Germinal center (tissue), 1 donor: ENCODE measurements around the gene TIMD4.
A peak's percentile ranks its signal among the peaks of the same experiment; 100 is the strongest.
"Not testable (repeated sequence)": the region's sequence is repeated elsewhere in the genome, so short reads cannot be mapped to it uniquely, and the experiment has no call there.

Experiments used
- DNase-seq: peaks from one replicate; pipeline ENCODE4 v3.0.0; 2012; ENCODE audit warnings: mixed read lengths, low spot score

Gene TIMD4

GRCh38 chr5:156963125-156963524 lies at the start of gene TIMD4:
TSS of gene TIMD4 (minus strand) at chr5:156963226. CDS start at chr5:156963198, 28 bp downstream.
- DNase-seq: no peak

- no peak for DNase-seq
These were observed 43.2 kb upstream of the TIMD4 start for GRCh38 chr5:157006262-157006661.

- no peak for DNase-seq
These were observed 42.0 kb upstream of the TIMD4 start for GRCh38 chr5:157004893-157005551.

GRCh38 chr5:156991714-156992113 lies 28.7 kb upstream of the TIMD4 start:
- DNase-seq: no peak

- no peak for DNase-seq
These were observed 21.0 kb upstream of the TIMD4 start for GRCh38 chr5:156984064-156984463.

- DNase-seq: no peak
These were observed 18.5 kb upstream of the TIMD4 start for GRCh38 chr5:156981481-156981880.

GRCh38 chr5:156974328-156974727 lies 11.3 kb upstream of the TIMD4 start:
- DNase-seq: no peak

- no peak for DNase-seq
These were observed 9.0 kb upstream of the TIMD4 start for GRCh38 chr5:156971848-156972525.

GRCh38 chr5:156971415-156971814 lies 8.4 kb upstream of the TIMD4 start:
- DNase-seq: no peak

- not testable (repeated sequence) for DNase-seq
These were observed 4.4 kb upstream of the TIMD4 start for GRCh38 chr5:156967386-156967785.

- no peak for DNase-seq
These were observed 6.7 kb downstream of the TIMD4 start for GRCh38 chr5:156956321-156956720.

GRCh38 chr5:156951359-156951758 lies 11.7 kb downstream of the TIMD4 start:
- no peak for DNase-seq

- DNase-seq: no peak
These were observed 12.3 kb downstream of the TIMD4 start for GRCh38 chr5:156950716-156951115.

GRCh38 chr5:156949424-156949823 lies 13.6 kb downstream of the TIMD4 start:
- no peak for DNase-seq

- DNase-seq: no peak
These were observed 15.1 kb downstream of the TIMD4 start for GRCh38 chr5:156947925-156948324.

GRCh38 chr5:156942064-156942463 lies 21.0 kb downstream of the TIMD4 start:
- DNase-seq: peak; percentile 32

- DNase-seq: not testable (repeated sequence)
These were observed 22.6 kb downstream of the TIMD4 start for GRCh38 chr5:156940462-156940861.

GRCh38 chr5:156936972-156937371 lies 26.1 kb downstream of the TIMD4 start:
- DNase-seq: peak; percentile 5

- peak; percentile 14 for DNase-seq
These were observed 28.4 kb downstream of the TIMD4 start for GRCh38 chr5:156934450-156935211.

- no peak for DNase-seq
These were observed 33.6 kb downstream of the TIMD4 start for GRCh38 chr5:156929366-156929948.

- no peak for DNase-seq
These were observed 35.5 kb downstream of the TIMD4 start for GRCh38 chr5:156927545-156927944.

- DNase-seq: not testable (repeated sequence)
These were observed 37.3 kb downstream of the TIMD4 start for GRCh38 chr5:156925767-156926166.
